Ramos (cell line): ENCODE results near the gene CARMIL3.

Experiments
- in situ Hi-C: fragments of 300-500 bp; cut with MboI; formaldehyde crosslinking; loops from one replicate; pipeline ENCODE4 v1.14.3; 2022; ENCODE audit warnings: low sequenced_read_pairs; ENCODE audit not compliant: unreplicated experiment

CARMIL3 gene

DNA sequence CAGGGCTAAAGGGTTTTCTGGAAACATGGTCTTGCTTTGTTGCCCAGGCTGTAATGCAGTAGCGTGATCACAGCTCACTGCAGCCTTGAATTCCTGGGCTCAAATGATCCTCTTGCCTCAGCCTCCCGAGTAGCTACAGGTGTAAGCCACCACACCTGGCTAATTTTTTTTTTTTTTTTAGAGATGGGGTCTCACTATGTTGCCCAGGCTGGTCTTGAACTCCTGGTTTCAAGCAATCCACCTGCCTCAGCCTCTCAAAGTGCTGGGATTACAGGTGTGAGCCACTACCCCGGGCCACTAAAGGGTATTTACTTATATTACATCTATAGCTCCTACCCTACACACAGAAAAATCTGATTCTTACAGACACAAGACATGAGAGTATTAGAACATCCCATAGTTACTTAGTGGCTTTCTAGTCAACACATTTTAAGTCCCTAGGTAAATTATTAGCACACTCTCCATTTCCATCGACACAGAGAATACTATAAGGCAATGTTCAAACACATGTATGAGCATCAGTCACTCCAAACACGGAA, 56.6 kb downstream of the CARMIL3 start:
- in situ Hi-C loops: no loop called here

- in situ Hi-C loops: no loop called here
These were observed 58.3 kb downstream of the CARMIL3 start for GRCh38 chr14:24110060-24110459.

DNA sequence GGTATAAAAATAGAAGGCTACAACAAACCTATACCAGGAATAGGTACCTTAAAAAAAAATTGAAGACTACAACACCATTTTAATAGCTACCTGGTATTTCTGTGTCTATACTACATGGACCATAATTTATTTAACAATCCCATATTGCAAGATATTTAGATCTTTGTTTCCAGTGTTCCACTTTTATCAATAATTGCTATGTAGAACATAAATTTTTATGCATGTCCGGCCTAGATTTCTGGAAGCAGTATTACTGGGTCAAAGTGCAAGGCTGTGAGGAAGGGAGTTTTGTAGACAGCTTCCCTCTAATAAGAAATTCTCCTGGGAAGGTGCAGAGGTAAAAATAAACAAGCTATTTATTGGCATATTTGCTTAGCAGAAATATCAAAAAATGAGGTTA, 58.7 kb downstream of the CARMIL3 start:
- in situ Hi-C loops: no loop called here

- in situ Hi-C loops: no loop called here
These were observed 61.6 kb downstream of the CARMIL3 start for GRCh38 chr14:24113379-24113800.

- in situ Hi-C loops: no loop called here
These were observed 62.2 kb downstream of the CARMIL3 start for GRCh38 chr14:24113801-24114531.

GRCh38 chr14:24114532-24115421, 63.0 kb downstream of the CARMIL3 start, which contains the start of the genes DCAF11 and NRL:
Gene DCAF11 (plus strand): TSS chr14:24114777. CDS start chr14:24115595, 818 bp downstream.
Gene NRL (minus strand): TSS chr14:24114949. CDS start chr14:24082848, 32,101 bp downstream.
- in situ Hi-C loops: no loop called here

DNA sequence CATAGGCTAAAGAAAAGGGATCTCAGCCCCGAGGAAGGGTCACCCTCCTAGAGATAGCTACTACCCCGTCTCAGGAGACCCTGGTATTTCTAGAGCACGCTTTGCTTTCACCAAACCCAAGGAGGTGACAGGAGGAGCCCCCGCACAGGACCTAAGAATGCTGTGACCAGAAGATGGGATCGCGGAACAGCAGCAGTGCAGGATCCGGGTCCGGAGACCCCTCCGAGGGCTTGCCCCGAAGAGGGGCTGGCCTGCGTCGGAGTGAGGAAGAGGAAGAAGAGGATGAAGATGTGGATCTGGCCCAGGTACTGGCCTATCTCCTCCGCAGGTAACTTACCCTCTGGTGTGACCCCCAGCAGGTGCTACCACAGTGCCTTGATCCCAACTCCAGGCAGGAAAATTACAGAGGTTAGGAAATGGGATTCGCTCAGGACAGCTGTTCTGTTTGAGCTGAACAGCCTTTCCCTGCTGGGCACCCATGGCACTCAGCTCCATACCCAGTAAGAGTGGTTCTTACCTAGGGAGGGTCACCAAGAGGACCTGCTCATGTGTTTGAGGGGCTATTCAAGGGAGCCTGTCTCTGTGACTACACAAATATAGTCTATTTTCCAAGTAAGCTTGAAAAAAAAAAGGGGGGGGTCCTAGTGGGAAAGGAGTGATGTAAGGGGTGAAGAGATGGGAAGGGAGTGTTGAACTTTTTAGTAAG, 63.8 kb downstream of the CARMIL3 start:
- in situ Hi-C loops: no loop called here

- in situ Hi-C loops: no loop called here
These were observed 64.5 kb downstream of the CARMIL3 start for GRCh38 chr14:24116128-24116814.

- in situ Hi-C loops: no loop called here
These were observed 65.4 kb downstream of the CARMIL3 start for GRCh38 chr14:24117179-24117578.
